NCI-H524 treated with DMSO at 0.1 percent for 48 hours (cell line): ENCODE data around the gene FBXO44.
"Not testable (repeated sequence)": the region's sequence is repeated elsewhere in the genome, so short reads cannot be mapped to it uniquely, and the experiment has no call there.

Experiments
- DNase-seq: peaks from one replicate; lab custom pipeline; 2025; lab: John Stamatoyannopoulos, UW

Gene FBXO44

GRCh38 chr1:11640101-11640500 is 14.6 kb upstream of the FBXO44 start:
- no peak for DNase-seq

- DNase-seq, result no peak
These were observed 13.7 kb upstream of the FBXO44 start for GRCh38 chr1:11640944-11641343.

- peak; percentile 4 for DNase-seq
These were observed 12.8 kb upstream of the FBXO44 start for GRCh38 chr1:11641776-11642305.

- DNase-seq, result not testable (repeated sequence)
These were observed 12.2 kb upstream of the FBXO44 start for GRCh38 chr1:11642418-11643017.

- DNase-seq, result no peak
These were observed 10.9 kb upstream of the FBXO44 start for GRCh38 chr1:11643782-11644181.

GRCh38 chr1:11645270-11645669 is 9.4 kb upstream of the FBXO44 start:
- DNase-seq, result no peak

- peak; percentile 41 for DNase-seq
These were observed 8.9 kb upstream of the FBXO44 start for GRCh38 chr1:11645670-11646265.

GRCh38 chr1:11646317-11646716 is 8.4 kb upstream of the FBXO44 start:
- no peak for DNase-seq

- no peak for DNase-seq
These were observed 7.3 kb upstream of the FBXO44 start for GRCh38 chr1:11647333-11647732.

- no peak for DNase-seq
These were observed 6.6 kb upstream of the FBXO44 start for GRCh38 chr1:11648039-11648438.

GRCh38 chr1:11648732-11649158 is 5.9 kb upstream of the FBXO44 start:
- no peak for DNase-seq

GRCh38 chr1:11649237-11649623 is 5.4 kb upstream of the FBXO44 start:
- DNase-seq, result no peak

GRCh38 chr1:11649624-11650330 is 4.9 kb upstream of the FBXO44 start:
- no peak for DNase-seq

GRCh38 chr1:11650331-11650991 is 4.2 kb upstream of the FBXO44 start:
- peak; percentile 31 for DNase-seq

- no peak for DNase-seq
These were observed 3.7 kb upstream of the FBXO44 start for GRCh38 chr1:11651017-11651416.

GRCh38 chr1:11652203-11652780 is 2.4 kb upstream of the FBXO44 start:
- DNase-seq, result no peak

- no peak for DNase-seq
These were observed 1.4 kb upstream of the FBXO44 start for GRCh38 chr1:11653101-11653860.

GRCh38 chr1:11653861-11654136 is 878 bp upstream of the FBXO44 start:
- DNase-seq, result no peak

GRCh38 chr1:11654939-11655808 is 497 bp downstream of the FBXO44 start:
- no peak for DNase-seq

GRCh38 chr1:11657654-11658053 is 3.0 kb downstream of the FBXO44 start:
- no peak for DNase-seq

GRCh38 chr1:11658542-11658941 is 3.9 kb downstream of the FBXO44 start:
- no peak for DNase-seq
